ENCODE results near the gene PSMD9. TPM values are rescaled to one million over a fixed set of nuclear protein-coding genes. Genes with fewer than 3 reads are reported as not detected.

The PSMD9 gene
- total RNA-seq, 4 donors from 2014 or later: 44.7 to 102 (median 68.4) TPM

DNA sequence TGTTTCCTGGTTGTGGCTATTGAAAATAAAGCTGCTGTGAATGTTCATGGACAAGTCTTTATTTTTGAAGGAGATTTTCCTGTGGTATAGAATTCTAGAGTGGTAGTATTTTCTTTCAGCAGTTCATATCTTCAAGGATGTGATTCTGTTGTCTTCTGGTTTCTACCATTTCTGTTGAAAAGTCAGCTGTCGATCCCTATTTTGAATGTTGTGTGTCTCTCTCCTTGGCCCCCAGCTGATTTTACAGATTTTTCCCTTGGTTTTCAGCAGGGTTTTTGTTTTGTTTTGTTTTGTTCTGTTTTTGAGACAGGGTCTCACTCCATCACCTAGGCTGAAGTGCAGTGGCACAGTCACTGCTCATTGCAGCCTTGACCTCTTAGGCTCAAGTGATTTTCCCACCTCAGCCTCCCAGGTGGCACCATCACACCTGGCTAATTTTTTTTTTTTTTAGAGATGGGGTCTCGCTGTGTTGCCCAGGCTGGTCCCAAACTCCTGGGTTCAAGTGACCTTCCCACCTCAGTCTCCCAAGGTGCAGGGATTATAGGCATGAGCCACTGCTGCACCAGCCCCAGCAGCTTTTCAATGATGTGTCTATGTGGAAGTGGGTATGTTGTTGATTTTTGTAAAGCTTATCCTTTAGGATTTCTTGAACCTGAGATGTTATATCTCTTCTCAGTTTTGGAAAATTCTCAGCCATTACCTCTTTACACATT, 57.9 kb downstream of the PSMD9 start:
- H3K27ac ChIP-seq: no peak overlapping the region
- peaks cover 3% of the 10 kb centered on the region for H3K36me3 ChIP-seq
- WGBS: 95% methylated on average over 2 of the region's 2 CpGs
- TF ChIP-seq POLR2A (IDR thresholded peaks at IDR 0.05) (no peak), EP300 (IDR thresholded peaks at IDR 0.05) (no peak), POLR2AphosphoS5 (IDR thresholded peaks at IDR 0.05) (no peak)
- TF ChIP-seq, protein P1, sequence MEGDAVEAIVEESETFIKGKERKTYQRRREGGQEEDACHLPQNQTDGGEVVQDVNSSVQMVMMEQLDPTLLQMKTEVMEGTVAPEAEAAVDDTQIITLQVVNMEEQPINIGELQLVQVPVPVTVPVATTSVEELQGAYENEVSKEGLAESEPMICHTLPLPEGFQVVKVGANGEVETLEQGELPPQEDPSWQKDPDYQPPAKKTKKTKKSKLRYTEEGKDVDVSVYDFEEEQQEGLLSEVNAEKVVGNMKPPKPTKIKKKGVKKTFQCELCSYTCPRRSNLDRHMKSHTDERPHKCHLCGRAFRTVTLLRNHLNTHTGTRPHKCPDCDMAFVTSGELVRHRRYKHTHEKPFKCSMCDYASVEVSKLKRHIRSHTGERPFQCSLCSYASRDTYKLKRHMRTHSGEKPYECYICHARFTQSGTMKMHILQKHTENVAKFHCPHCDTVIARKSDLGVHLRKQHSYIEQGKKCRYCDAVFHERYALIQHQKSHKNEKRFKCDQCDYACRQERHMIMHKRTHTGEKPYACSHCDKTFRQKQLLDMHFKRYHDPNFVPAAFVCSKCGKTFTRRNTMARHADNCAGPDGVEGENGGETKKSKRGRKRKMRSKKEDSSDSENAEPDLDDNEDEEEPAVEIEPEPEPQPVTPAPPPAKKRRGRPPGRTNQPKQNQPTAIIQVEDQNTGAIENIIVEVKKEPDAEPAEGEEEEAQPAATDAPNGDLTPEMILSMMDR (IDR thresholded peaks at IDR 0.05): no peak
- no peaks in the 10 kb centered on the region for H3K4me1 ChIP-seq
- H3K4me3 ChIP-seq: no peak overlapping the region
- no peaks in the 10 kb centered on the region for H3K27me3 ChIP-seq
- no peaks in the 10 kb centered on the region for H3K9me3 ChIP-seq
- peak in 1 of 2 donors; percentile 15 for DNase-seq (ENCODE audit: low spot score in 2 of 2)

DNA sequence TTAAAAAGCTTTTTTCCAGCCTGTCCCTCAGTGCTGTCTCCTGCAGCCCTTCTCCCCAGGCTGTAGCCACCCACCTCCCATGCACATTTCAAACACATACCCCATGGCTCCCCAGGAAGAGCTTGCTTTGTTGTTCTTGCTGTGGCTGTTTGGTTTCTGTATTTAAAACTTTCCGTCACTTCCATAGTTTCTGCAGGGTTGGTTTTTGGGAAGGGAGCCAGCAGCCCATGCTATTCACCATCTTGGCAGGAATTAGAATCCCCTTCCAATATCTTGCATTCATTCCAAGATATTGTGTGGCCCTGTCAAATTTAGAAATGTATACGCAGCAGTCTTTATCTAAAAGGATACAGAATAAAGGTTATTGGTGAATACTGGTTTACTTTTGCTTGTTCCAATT, 59.4 kb downstream of the PSMD9 start:
- WGBS: 90% methylated on average over 2 of the region's 2 CpGs
- H3K36me3 ChIP-seq: no peaks in the 10 kb centered on the region
- H3K4me1 ChIP-seq: no peaks in the 10 kb centered on the region
- peak in 1 of 2 donors; percentile 3 for DNase-seq (ENCODE audit: low spot score in 2 of 2)
- no peak overlapping the region for H3K27ac ChIP-seq
- no peak for TF ChIP-seq POLR2A (IDR thresholded peaks at IDR 0.05)
- TF ChIP-seq, protein P1 (IDR thresholded peaks at IDR 0.05): no peak
- TF ChIP-seq EP300 (IDR thresholded peaks at IDR 0.05): no peak
- no peak for TF ChIP-seq POLR2AphosphoS5 (IDR thresholded peaks at IDR 0.05)
- no peaks in the 10 kb centered on the region for H3K27me3 ChIP-seq
- H3K4me3 ChIP-seq: no peak overlapping the region
- H3K9me3 ChIP-seq: no peaks in the 10 kb centered on the region

DNA sequence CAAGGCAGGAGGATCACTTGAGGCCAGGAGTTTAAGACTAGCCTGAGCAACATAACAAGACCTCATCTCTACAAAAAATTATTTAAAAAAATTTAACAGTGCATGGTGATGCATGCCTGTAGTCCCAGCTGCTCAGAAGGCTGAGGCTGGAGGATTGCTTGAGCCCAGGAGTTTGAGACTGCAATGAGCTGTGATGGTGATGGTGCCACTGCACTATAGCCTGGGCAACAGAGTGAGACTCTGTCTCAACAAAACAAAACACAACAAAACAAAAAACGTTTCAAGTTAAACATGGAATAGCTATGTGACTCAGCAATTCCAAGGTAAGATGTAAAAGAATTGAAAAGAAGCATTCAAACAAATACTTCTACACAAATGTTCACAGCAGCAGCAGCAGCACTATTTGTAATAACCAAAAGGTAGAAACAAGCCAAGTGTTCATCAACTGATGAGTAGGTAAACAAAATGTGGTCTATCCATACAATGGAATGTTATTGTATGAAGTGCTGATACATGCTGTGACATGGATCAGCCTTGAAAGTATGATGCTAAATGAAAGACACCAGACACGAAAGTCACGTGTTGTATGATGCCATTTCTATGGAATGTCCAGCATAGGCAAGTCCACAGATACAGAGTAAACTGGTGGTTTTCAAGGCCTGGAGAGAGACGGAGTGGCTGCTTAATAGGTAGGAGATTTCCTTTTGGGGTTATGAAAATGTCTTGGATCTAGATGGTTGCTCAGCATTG, 61.2 kb downstream of the PSMD9 start:
- no peaks in the 10 kb centered on the region for H3K4me1 ChIP-seq
- no peaks in the 10 kb centered on the region for H3K9me3 ChIP-seq
- no peaks in the 10 kb centered on the region for H3K27me3 ChIP-seq
- no peak overlapping the region for H3K4me3 ChIP-seq
- TF ChIP-seq, protein P1 (IDR thresholded peaks at IDR 0.05): no peak
- peak in 1 of 2 donors; percentile 18 for DNase-seq (ENCODE audit: low spot score in 2 of 2)
- H3K27ac ChIP-seq: no peak overlapping the region
- H3K36me3 ChIP-seq: no peaks in the 10 kb centered on the region
- WGBS: 57% methylated on average over 4 of the region's 4 CpGs

DNA sequence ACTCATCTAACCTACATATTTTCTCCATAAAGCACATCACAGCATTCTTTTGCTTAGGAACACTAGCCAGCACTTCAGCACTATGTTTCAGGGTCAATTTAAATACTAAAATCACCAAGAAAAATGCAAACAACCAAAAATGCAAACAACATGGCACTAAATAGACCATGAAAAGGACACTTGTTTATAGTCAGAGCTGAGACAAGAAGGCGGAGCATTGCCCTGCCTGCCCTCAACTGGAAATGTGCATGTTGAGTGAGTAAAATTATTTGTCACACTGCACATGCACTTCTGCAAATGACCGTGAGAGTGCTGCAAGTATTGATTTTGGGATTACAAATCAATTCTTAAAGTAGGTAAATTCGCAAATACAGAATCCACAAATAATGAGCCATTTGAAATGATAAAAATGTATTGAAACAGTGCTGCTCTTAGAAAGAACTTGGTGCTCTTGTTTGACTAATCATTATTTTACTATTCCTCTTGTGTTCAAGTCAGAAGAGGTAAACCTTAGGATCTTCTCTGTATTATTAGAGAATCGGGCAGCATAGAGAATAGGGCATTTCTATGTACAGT, 64.6 kb downstream of the PSMD9 start:
- 93% methylated on average over 4 of the region's 4 CpGs for WGBS
- DNase-seq (ENCODE audit: low spot score in 2 of 2): no peak
- no peaks in the 10 kb centered on the region for H3K4me1 ChIP-seq

More for the DNA sequence above, 64.6 kb downstream of the PSMD9 start:
- Histone ChIP-seq H3K4me3 (no peak overlapping the region), H3K9me3 (no peaks in the 10 kb centered on the region), H3K27me3 (no peaks in the 10 kb centered on the region), H3K27ac (no peak overlapping the region), H3K36me3 (no peaks in the 10 kb centered on the region)
- TF ChIP-seq, protein P1 (IDR thresholded peaks at IDR 0.05): no peak
- TF ChIP-seq POLR2AphosphoS5 (IDR thresholded peaks at IDR 0.05): no peak
- no peak for TF ChIP-seq POLR2A (IDR thresholded peaks at IDR 0.05)
- no peak for TF ChIP-seq EP300 (IDR thresholded peaks at IDR 0.05)
